GM08714 (cell line): Measurements from ENCODE around the gene GPX2.

Experiments
- H3K4me3 ChIP-seq: fragments of 200-500 bp; sonication (Bioruptor generic); 2 replicates; pipeline ENCODE4 v1.5.1; 2014; ENCODE audit warnings: mild to moderate bottlenecking, low read length, inconsistent platforms
- ZNF274 ChIP-seq: IDR thresholded peaks from 2 replicates; pipeline ENCODE4 v1.6.1; 2012; ENCODE audit warnings: mild to moderate bottlenecking, low read depth, low read length

Gene GPX2

GRCh38 chr14:64889352-64889751 lies 53.2 kb downstream of the GPX2 start:
- no peak for TF ChIP-seq ZNF274
- H3K4me3 ChIP-seq, result no peak overlapping the region
